Osteoblast (primary cell): ENCODE results near the gene NRCAM. TPM values are rescaled to one million over a fixed set of nuclear protein-coding genes. Genes with fewer than 3 reads are reported as not detected.

Experiments used
- DNase-seq: peaks from one replicate; pipeline ENCODE4 v3.0.0; 2011; ENCODE audit warnings: low spot score, mixed read lengths; ENCODE audit not compliant: insufficient read length; ENCODE audit errors: missing footprints
- H2AFZ ChIP-seq: 2 replicates; pipeline ENCODE4 v1.6.0; 2011; ENCODE audit warnings: mild to moderate bottlenecking, low read length
- H3K27ac ChIP-seq: 2 replicates; pipeline ENCODE4 v1.5.1; 2011; ENCODE audit warnings: mild to moderate bottlenecking, low read depth, low read length, moderate library complexity
- H3K27me3 ChIP-seq: 2 replicates; pipeline ENCODE4 v1.6.0; 2012; ENCODE audit warnings: mild to moderate bottlenecking, control low read depth, inconsistent platforms, low read length, moderate library complexity; ENCODE audit not compliant: insufficient read depth
- H3K36me3 ChIP-seq: 2 replicates; pipeline ENCODE4 v1.5.1; 2011; ENCODE audit warnings: mild to moderate bottlenecking, low read length, control low read depth, moderate library complexity; ENCODE audit not compliant: insufficient read depth
- H3K4me1 ChIP-seq: 2 replicates; pipeline ENCODE4 v1.5.1; 2011; ENCODE audit warnings: mild to moderate bottlenecking, low read length, control low read depth, moderate library complexity; ENCODE audit not compliant: insufficient read depth
- H3K4me2 ChIP-seq: 2 replicates; pipeline ENCODE4 v1.6.0; 2011; ENCODE audit warnings: mild to moderate bottlenecking, low read length; ENCODE audit not compliant: insufficient read depth
- H3K4me3 ChIP-seq: fragments of 200-600 bp; sonication (generic); 3 replicates; pipeline ENCODE4 v1.5.1; 2012; ENCODE audit warnings: mild to moderate bottlenecking, low read length, inconsistent platforms; ENCODE audit not compliant: insufficient read depth
- H3K79me2 ChIP-seq: 2 replicates; pipeline ENCODE4 v1.6.0; 2012; ENCODE audit warnings: mild to moderate bottlenecking, low read length, control low read depth, inconsistent platforms; ENCODE audit not compliant: insufficient read depth
- H3K9me3 ChIP-seq: 2 replicates; pipeline ENCODE4 v1.5.1; 2011; ENCODE audit warnings: low read depth, low read length, control low read depth
- H4K20me1 ChIP-seq: 2 replicates; pipeline ENCODE4 v1.6.0; 2012; ENCODE audit warnings: mild to moderate bottlenecking, low read length, control low read depth; ENCODE audit not compliant: insufficient read depth
- CTCF ChIP-seq: IDR thresholded peaks from 2 replicates; pipeline ENCODE4 v1.5.1; 2011; ENCODE audit warnings: mild to moderate bottlenecking, low read depth, low read length, moderate library complexity; ENCODE audit errors: extremely low read depth
- total RNA-seq: library from RNA; depleted of rRNA; stranded (reverse); fragments of >200 nt; gene quantifications from 2 replicates; pipeline ENCODE4 v1.2.3, GENCODE V29; 2012

NRCAM gene
- total RNA-seq, 1 donor: 2.2 TPM

DNA sequence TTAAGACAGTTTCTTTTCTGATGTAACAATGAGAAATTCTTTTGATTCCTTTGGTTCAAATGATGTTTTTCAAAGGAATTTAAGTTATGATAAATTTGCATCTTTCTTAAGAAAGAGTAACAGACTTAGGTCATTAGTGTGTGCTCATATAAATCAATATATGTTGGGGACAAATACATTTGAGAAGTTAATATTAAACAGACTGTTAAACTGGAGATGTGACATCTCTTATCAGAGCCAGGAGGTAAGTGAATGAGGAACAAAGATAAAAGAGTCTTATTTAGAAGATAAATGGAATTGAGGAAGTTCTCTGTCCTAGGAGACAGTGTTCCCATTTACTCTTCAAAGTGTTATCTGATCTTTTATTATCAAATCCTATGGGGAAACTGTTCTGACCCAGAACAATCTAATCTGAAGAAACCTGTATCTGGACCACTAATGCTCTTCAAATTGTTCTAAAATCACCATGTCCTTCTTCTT is 221.2 kb downstream of the NRCAM start:
- Histone ChIP-seq H4K20me1 (no peaks in the 10 kb centered on the region), H3K4me2 (peak overlapping the region; percentile 2), H2AFZ (peak overlapping the region; percentile 59), H3K27me3 (no peaks in the 10 kb centered on the region), H3K4me1 (peaks cover 23% of the 10 kb centered on the region), H3K9me3 (no peaks in the 10 kb centered on the region), H3K27ac (peak overlapping the region; percentile 45), H3K36me3 (no peaks in the 10 kb centered on the region), H3K4me3 (no peak overlapping the region), H3K79me2 (no peaks in the 10 kb centered on the region)
- DNase-seq: no peak
- no peak for TF ChIP-seq CTCF

DNA sequence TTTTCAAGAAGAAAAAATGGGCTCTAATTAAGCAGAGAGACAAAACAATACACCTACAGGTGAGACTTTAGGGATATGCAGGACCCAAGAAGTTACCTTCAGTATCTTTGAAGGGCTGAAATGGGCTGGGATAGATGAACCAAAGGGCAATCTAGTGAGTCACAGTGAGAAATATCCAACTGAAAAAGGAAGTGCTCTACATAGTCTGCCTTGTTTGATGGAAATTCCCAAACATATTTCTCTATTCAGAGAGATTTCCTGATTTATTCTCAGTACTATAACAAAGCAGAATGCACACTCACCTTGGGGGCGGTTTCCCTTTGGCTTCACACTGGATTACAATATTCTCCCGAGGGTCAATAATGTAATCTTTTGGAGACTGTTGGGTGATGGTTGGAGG is 222.0 kb downstream of the NRCAM start:
- no peak overlapping the region for H3K4me3 ChIP-seq
- DNase-seq: no peak
- H3K36me3 ChIP-seq: no peaks in the 10 kb centered on the region
- peaks cover 23% of the 10 kb centered on the region for H3K4me1 ChIP-seq
- TF ChIP-seq CTCF: no peak
- H3K27me3 ChIP-seq: no peaks in the 10 kb centered on the region
- no peaks in the 10 kb centered on the region for H3K9me3 ChIP-seq
- peak overlapping the region; percentile 37 for H2AFZ ChIP-seq
- H3K27ac ChIP-seq: peak overlapping the region; percentile 37
- peak overlapping the region; percentile 2 for H3K4me2 ChIP-seq
- H3K79me2 ChIP-seq: no peaks in the 10 kb centered on the region
- H4K20me1 ChIP-seq: no peaks in the 10 kb centered on the region

DNA sequence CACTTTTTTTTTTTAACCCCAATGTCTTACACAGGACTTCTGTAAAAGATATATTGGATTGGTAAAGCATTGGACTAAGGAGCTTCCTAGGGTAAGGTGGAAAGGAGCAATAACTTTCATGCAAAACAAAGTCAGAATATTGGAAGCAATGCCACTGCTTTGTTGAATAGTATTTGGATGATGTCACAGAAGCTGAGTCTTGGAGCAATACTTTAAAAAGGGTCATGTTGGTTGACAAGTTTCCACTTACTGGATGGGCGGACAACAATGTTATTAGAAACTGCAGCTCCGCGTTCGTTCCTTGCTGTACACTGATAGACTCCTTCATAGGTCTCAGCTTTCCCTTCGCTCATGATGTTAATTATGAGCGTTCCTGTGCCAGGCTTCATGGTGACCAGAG is 224.2 kb downstream of the NRCAM start:
- DNase-seq: no peak

DNA sequence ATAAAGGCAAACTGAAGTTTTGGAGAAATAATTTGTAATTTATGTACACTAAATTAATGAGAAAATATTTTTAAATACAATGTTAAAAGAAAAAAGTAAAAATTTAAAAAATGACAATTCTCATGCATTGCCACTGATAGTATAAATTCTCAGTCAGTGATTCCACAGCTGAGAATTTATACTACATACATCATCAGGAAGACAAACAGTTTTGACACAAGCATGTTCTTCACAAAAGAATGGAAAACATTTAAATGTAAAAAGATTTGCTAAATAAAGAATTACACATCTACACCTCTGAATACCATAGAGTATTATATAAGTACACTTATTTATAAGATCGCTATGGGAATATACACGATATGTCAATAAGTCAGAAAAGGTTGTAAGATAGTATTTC is 225.0 kb downstream of the NRCAM start:
- no peaks in the 10 kb centered on the region for H3K27me3 ChIP-seq
- no peaks in the 10 kb centered on the region for H3K9me3 ChIP-seq
- no peak overlapping the region for H3K4me2 ChIP-seq
- no peaks in the 10 kb centered on the region for H3K79me2 ChIP-seq
- no peak for TF ChIP-seq CTCF
- DNase-seq: no peak
- H3K36me3 ChIP-seq: no peaks in the 10 kb centered on the region
- H2AFZ ChIP-seq: no peak overlapping the region
- H3K4me3 ChIP-seq: no peak overlapping the region
- H3K27ac ChIP-seq: no peak overlapping the region
- no peaks in the 10 kb centered on the region for H4K20me1 ChIP-seq
- H3K4me1 ChIP-seq: peaks cover 23% of the 10 kb centered on the region

More for the DNA sequence above, 224.2 kb downstream of the NRCAM start:
- Histone ChIP-seq H3K27ac (no peak overlapping the region), H4K20me1 (no peaks in the 10 kb centered on the region), H3K36me3 (no peaks in the 10 kb centered on the region), H2AFZ (no peak overlapping the region), H3K27me3 (no peaks in the 10 kb centered on the region), H3K4me3 (no peak overlapping the region), H3K4me2 (no peak overlapping the region), H3K4me1 (peaks cover 23% of the 10 kb centered on the region), H3K79me2 (no peaks in the 10 kb centered on the region), H3K9me3 (no peaks in the 10 kb centered on the region)
- TF ChIP-seq CTCF: no peak
